K562 (cell line): ENCODE data around the gene LRGUK. TPM values are rescaled to one million over a fixed set of nuclear protein-coding genes. Genes with fewer than 3 reads are reported as not detected.
A peak's percentile ranks its signal among the peaks of the same experiment; 100 is the strongest.

ENCODE experiments used
- CBFA2T2 ChIP-seq: fragments of 450-650 bp; conservative IDR thresholded peaks from 2 replicates; pipeline ENCODE4 v1.6.1; 2017; ENCODE audit warnings: mild to moderate bottlenecking
- CBFA2T3 ChIP-seq: fragments of 450-650 bp; IDR thresholded peaks from 2 replicates; pipeline ENCODE4 v1.6.1; 2017
- CBX5 ChIP-seq: IDR thresholded peaks from 2 replicates; pipeline ENCODE4 v1.6.1; 2014; ENCODE audit warnings: low read depth, borderline replicate concordance
- CREB1 ChIP-seq, 2 experiments: sonication (generic) in 1 of 2; formaldehyde crosslinking in 1 of 2; IDR thresholded peaks; 2 replicates each; pipeline versions ENCODE4 v1.6.1 to v1.8.0; 2012 to 2022; ENCODE audit warnings: inconsistent platforms in 1 of 2, mild to moderate bottlenecking in 1 of 2, missing genetic modification reagents in 1 of 2, moderate library complexity in 1 of 2
- EHMT2 ChIP-seq: fragments of 450-650 bp; IDR thresholded peaks from 2 replicates; pipeline ENCODE4 v1.6.1; 2018; ENCODE audit warnings: antibody characterized with exemption
- MGA ChIP-seq: fragments of 450-650 bp; IDR thresholded peaks from 2 replicates; pipeline ENCODE4 v1.6.1; 2016; ENCODE audit warnings: mild to moderate bottlenecking, moderate library complexity
- PRDM10 ChIP-seq: fragments of 450-650 bp; IDR thresholded peaks from 2 replicates; pipeline ENCODE4 v1.6.1; 2018; ENCODE audit not compliant: partially characterized antibody
- SMAD1 ChIP-seq: fragments of 150-350 bp; IDR thresholded peaks from 2 replicates; pipeline ENCODE4 v1.6.1; 2014; ENCODE audit warnings: low read length, low read depth; ENCODE audit not compliant: partially characterized antibody
- SMAD4 ChIP-seq: fragments of 250-450 bp; sonication (Bioruptor Pico); conservative IDR thresholded peaks from 2 replicates; pipeline ENCODE4 v1.8.0; 2021; ENCODE audit warnings: inconsistent platforms, mild to moderate bottlenecking, moderate library complexity
- TAF9B ChIP-seq: fragments of 450-650 bp; IDR thresholded peaks from 2 replicates; pipeline ENCODE4 v1.6.1; 2018; ENCODE audit warnings: mild to moderate bottlenecking; ENCODE audit not compliant: partially characterized antibody
- XRCC4 ChIP-seq: IDR thresholded peaks from one replicate; pipeline ENCODE4 v1.6.1; 2011; ENCODE audit not compliant: insufficient read depth, insufficient read length; ENCODE audit errors: extremely low read depth
- ZFP1 ChIP-seq: fragments of 450-650 bp; formaldehyde crosslinking; IDR thresholded peaks from 2 replicates; pipeline ENCODE4 v1.4.0; 2020; ENCODE audit warnings: mild to moderate bottlenecking, mixed read lengths
- ZSCAN29 ChIP-seq: fragments of 450-650 bp; IDR thresholded peaks from 2 replicates; pipeline ENCODE4 v1.6.1; 2017
- polyA plus RNA-seq, 8 experiments: library from polyadenylated mRNA; depleted of rRNA in 4 of 8; stranded (reverse) in 5 of 8; unstranded in 3 of 8; fragments of >200 nt; fragmentation: Nextera tagmentation in 2 of 8; fragmentation: Illumina TruSeq in 1 of 8; extraction: Ambion mirVana in 2 of 8; extraction: Trizol in 1 of 8; gene quantifications; 2 replicates each; pipeline versions ENCODE4 v1.2.1 to v1.2.3, GENCODE V29; 2011 to 2014; ENCODE audit warnings: inconsistent platforms in 1 of 8, missing spikeins in 1 of 8
- total RNA-seq, 7 experiments: library from RNA; depleted of rRNA in 6 of 7; stranded (reverse); fragments of >200 nt in 6 of 7; fragmentation: Illumina TruSeq in 2 of 7; extraction: Trizol in 2 of 7; gene quantifications; 2 replicates each; pipeline versions ENCODE4 v1.2.1 to v1.2.3, GENCODE V29; 2011 to 2021; ENCODE audit warnings: low replicate concordance in 1 of 7

Gene LRGUK
- total and polyA plus RNA-seq, 9 of the 15 experiments (the other 6 are each of a cell fraction or from before 2014, with no cell fraction given) = 0.04 to 0.33 (median 0.18) TPM

DNA sequence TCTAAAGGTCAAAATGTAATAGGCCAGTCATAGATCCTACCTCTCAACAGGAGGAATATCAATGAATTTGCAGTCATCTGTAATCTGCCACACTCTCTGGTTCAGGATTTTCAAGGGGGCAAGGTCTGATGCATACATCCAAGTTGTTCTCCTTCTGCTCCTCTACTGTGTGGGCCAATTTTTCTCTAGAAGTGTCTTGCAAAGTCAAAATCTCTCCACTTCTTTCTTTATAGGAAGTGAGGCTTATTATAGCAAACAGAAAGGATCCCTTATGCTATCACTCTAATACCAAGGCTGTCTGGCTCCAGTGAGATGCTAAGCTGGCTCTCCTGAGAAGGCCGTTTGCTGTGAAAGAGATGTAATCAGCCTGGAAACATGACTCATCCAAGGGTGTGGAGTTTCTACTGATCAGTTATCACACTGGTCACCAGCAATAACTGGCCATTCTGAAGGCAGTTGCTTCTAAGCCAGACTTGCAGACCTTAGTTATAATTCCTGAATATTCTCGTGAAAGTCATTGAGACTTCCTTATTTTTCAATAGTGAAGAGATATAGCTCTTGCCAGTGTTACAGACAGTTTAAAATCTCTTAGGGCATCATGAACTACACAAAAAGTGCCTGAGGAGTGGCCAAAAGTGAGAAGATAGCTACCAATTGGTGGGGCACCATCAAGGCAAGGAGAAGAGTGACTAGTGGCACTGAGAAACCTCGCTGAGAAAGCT is 43.2 kb upstream of the LRGUK start (continued):
- TF ChIP-seq PRDM10 = no peak
- TF ChIP-seq MGA = peak; percentile 8; the same call in 1 of the 2 replicates
- TF ChIP-seq CBFA2T3 = peak; percentile 81
- TF ChIP-seq CREB1 (IDR thresholded peaks at IDR 0.05) = 0 out of 2 replicates have a peak, but pooled peaks have one; percentile 20
- no peak for TF ChIP-seq CREB1 (CRISPR knock-in tag; IDR thresholded peaks at IDR 0.05)
- no peak for TF ChIP-seq ZSCAN29
- peak; percentile 69 for TF ChIP-seq SMAD1
- 0 out of 2 replicates have a peak, but pooled peaks have one; percentile 26 for TF ChIP-seq ZFP1 (CRISPR knock-in tag)
- TF ChIP-seq CBX5 = 0 out of 2 replicates have a peak, but pooled peaks have one; percentile 19
- no peak for TF ChIP-seq XRCC4
- peak; percentile 55; the same call in 1 of the 2 replicates for TF ChIP-seq EHMT2
- peak; percentile 24 for TF ChIP-seq TAF9B
- TF ChIP-seq CBFA2T2 = peak; percentile 52; the same call in 1 of the 2 replicates
- peak; percentile 53; the same call in 1 of the 2 replicates for TF ChIP-seq SMAD4 (CRISPR knock-in tag)
